B cell (primary cell): ENCODE measurements around the gene VCPKMT. TPM values are rescaled to one million over a fixed set of nuclear protein-coding genes. Genes with fewer than 3 reads are reported as not detected.
A peak's percentile ranks its signal among the peaks of the same experiment; 100 is the strongest.

Experiments
- ATAC-seq: fragments of 200-7000 bp; cut with Tn5 transposase; one replicate; pipeline ENCODE4 v1.10.0; 2021; ENCODE audit warnings: low read depth, mild to moderate bottlenecking, moderate number of reproducible peaks, moderate library complexity
- CTCF ChIA-PET: fragments of 350-600 bp; sonication (Branson Sonifier 250); formaldehyde crosslinking; loops from one replicate; lab custom pipeline; 2021; ENCODE audit warnings: antibody characterized with exemption, inconsistent platforms; lab: Charles Lee
- POLR2A ChIA-PET: fragments of 350-600 bp; sonication (Branson Sonifier 250); formaldehyde crosslinking; loops from one replicate; lab custom pipeline; 2021; ENCODE audit warnings: antibody characterized with exemption; lab: Charles Lee
- DNase-seq: peaks from one replicate; pipeline ENCODE4 v3.0.0; 2013
- H2AFZ ChIP-seq: 2 replicates; pipeline ENCODE4 v1.6.1; 2012; ENCODE audit warnings: mild to moderate bottlenecking, low read depth, low read length; ENCODE audit not compliant: insufficient read depth, poor library complexity, severe bottlenecking
- H3K27ac ChIP-seq, 2 donors: 1 replicate in 1 of 2; 2 replicates in 1 of 2; pipeline ENCODE4 v1.5.1; 2012 to 2013; ENCODE audit warnings: low read length in 2 of 2, mild to moderate bottlenecking in 2 of 2, moderate library complexity in 1 of 2
- H3K27me3 ChIP-seq, 4 experiments: fragments of 200-600 bp in 1 of 4; sonication (generic) in 1 of 4; replicated peaks in 1 of 4; 1 replicate in 2 of 4; 2 replicates in 2 of 4; pipeline versions ENCODE4 v1.6.1 to v1.7.0; 2013 to 2016; ENCODE audit warnings: low read length in 3 of 4, mild to moderate bottlenecking in 2 of 4, mixed read lengths in 1 of 4, moderate library complexity in 1 of 4; ENCODE audit not compliant: insufficient read depth in 4 of 4, control insufficient read depth in 3 of 4; ENCODE audit errors: control extremely low read depth in 1 of 4
- H3K36me3 ChIP-seq, 2 experiments: replicated peaks in 1 of 2; 1 replicate in 1 of 2; 2 replicates in 1 of 2; pipeline versions ENCODE4 v1.6.1 to v1.7.1; 2013; ENCODE audit warnings: low read length in 1 of 2; ENCODE audit not compliant: insufficient read depth in 2 of 2, control insufficient read depth in 1 of 2; ENCODE audit errors: control extremely low read depth in 1 of 2, extremely low read depth in 1 of 2
- H3K4me1 ChIP-seq, 2 donors: fragments of 200-600 bp in 1 of 2; sonication (generic) in 1 of 2; 1 replicate in 1 of 2; 2 replicates in 1 of 2; pipeline versions ENCODE4 v1.5.1 to v1.6.1; 2013 to 2017; ENCODE audit warnings: low read length in 2 of 2; ENCODE audit not compliant: control insufficient read depth in 2 of 2, insufficient read depth in 2 of 2
- H3K4me2 ChIP-seq: replicated peaks from 2 replicates; pipeline ENCODE3; 2012; ENCODE audit warnings: mild to moderate bottlenecking, low read depth, low read length; ENCODE audit not compliant: poor library complexity, severe bottlenecking
- H3K4me3 ChIP-seq, 5 experiments: fragments of 200-600 bp in 1 of 5; sonication (generic) in 1 of 5; 1 replicate in 3 of 5; 2 replicates in 2 of 5; pipeline versions ENCODE4 v1.5.1 to v1.7.0; 2011 to 2016; ENCODE audit warnings: low read length in 4 of 5, mild to moderate bottlenecking in 4 of 5, low read depth in 2 of 5, control low read depth in 1 of 5, moderate library complexity in 1 of 5; ENCODE audit not compliant: insufficient read depth in 1 of 5; ENCODE audit errors: control extremely low read depth in 1 of 5, extremely low read depth in 1 of 5
- H3K79me2 ChIP-seq: fragments of 200-600 bp; sonication (generic); one replicate; pipeline ENCODE4 v1.6.0; 2016; ENCODE audit warnings: low read length; ENCODE audit not compliant: control insufficient read depth, insufficient read depth
- H3K9ac ChIP-seq: fragments of 200-600 bp; sonication (generic); 2 replicates; pipeline ENCODE4 v1.6.1; 2017; ENCODE audit warnings: mild to moderate bottlenecking, low read length, moderate library complexity
- H3K9me3 ChIP-seq, 3 donors: one replicate each; pipeline versions ENCODE4 v1.6.1 to v1.7.1; 2013; ENCODE audit warnings: low read length in 2 of 3; ENCODE audit not compliant: control insufficient read depth in 2 of 3, insufficient read depth in 1 of 3; ENCODE audit errors: control extremely low read depth in 1 of 3
- H4K20me1 ChIP-seq: 2 replicates; pipeline ENCODE4 v1.6.0; 2012; ENCODE audit warnings: mild to moderate bottlenecking, low read length; ENCODE audit not compliant: insufficient read depth, control insufficient read depth, poor library complexity, severe bottlenecking
- H3K27ac Mint-ChIP-seq: one replicate; pipeline ENCODE4 v1.8.0; 2021; ENCODE audit warnings: mixed read lengths
- H3K27me3 Mint-ChIP-seq: one replicate; pipeline ENCODE4 v1.8.0; 2021; ENCODE audit warnings: mixed read lengths
- H3K4me1 Mint-ChIP-seq: one replicate; pipeline ENCODE4 v1.8.0; 2021; ENCODE audit warnings: mixed read lengths
- H3K4me3 Mint-ChIP-seq: one replicate; pipeline ENCODE4 v1.8.0; 2021; ENCODE audit warnings: mixed read lengths
- H3K9me3 Mint-ChIP-seq: one replicate; pipeline ENCODE4 v1.8.0; 2022; ENCODE audit warnings: mixed read lengths; ENCODE audit not compliant: insufficient read depth
- EZH2 ChIP-seq: IDR thresholded peaks from 2 replicates; pipeline ENCODE4 v1.6.1; 2012; ENCODE audit warnings: borderline replicate concordance, low read depth, mild to moderate bottlenecking, moderate library complexity, low read length; ENCODE audit not compliant: insufficient read depth, poor library complexity, severe bottlenecking
- WGBS: methylation state at CpG from one replicate; pipeline ENCODE4 v1.1.5; 2013; ENCODE audit warnings: missing lambda C conversion rate; ENCODE audit not compliant: insufficient coverage; 5-methylcytosine and 5-hydroxymethylcytosine counted together
- intact Hi-C: fragments of 100-400 bp; cut with micrococcal nuclease; formaldehyde crosslinking; loops from one replicate; pipeline ENCODE4 v1.10.0; 2022
- polyA plus RNA-seq: library from polyadenylated mRNA; depleted of rRNA; stranded (reverse); fragments of >200 nt; gene quantifications from 2 replicates; pipeline ENCODE4 v1.2.3, GENCODE V29; 2012
- total RNA-seq, 2 donors: library from RNA; stranded (reverse); fragments of 120-200 nt in 1 of 2; gene quantifications; 1 replicate in 1 of 2; 2 replicates in 1 of 2; pipeline versions ENCODE4 v1.2.3 to v1.2.4, GENCODE V29; 2013 to 2022
- TF ChIP-seq, protein P1 (sequence below): fragments of 200-600 bp; IDR thresholded peaks from one replicate; pipeline ENCODE4 v1.8.0; 2022; ENCODE audit warnings: antibody characterized with exemption, mild to moderate bottlenecking

VCPKMT gene
- total and polyA plus RNA-seq, 2 donors (not counting 1 experiment from before 2014, with no cell fraction given), result 27.1 to 40.3 TPM

DNA sequence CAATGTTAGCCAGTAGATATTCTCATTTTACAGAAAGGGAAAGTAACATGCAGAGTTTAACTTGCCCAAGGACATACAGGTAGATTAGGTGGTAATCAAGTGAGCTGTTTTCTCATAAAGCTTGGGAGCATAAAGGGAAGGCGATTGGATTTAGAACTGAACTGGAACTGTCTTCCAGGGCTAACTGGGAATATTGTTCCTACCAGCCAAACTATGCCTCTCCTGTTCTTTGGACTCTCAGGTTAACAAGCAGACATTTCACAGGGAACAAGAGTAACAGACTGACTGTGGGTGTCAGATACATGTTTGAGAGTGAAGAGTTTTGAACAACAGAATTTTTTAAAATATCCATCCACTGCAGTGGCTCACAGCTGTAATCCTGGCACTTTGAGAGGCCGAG is 15.6 kb downstream of the VCPKMT start:
- POLR2A ChIA-PET, result interaction anchor here (0.7 to 2.1 kb wide), 3 partner anchors 10 to 248 kb away, joined by 5 to 12 read pairs (median 6); partner anchors contain the start of gene NEMF
- ATAC-seq (no peak), DNase-seq (no peak)
- Mint-ChIP-seq H3K9me3 (no peaks in the 10 kb centered on the region), H3K4me1 (peaks cover 62% of the 10 kb centered on the region), H3K27me3 (no peaks in the 10 kb centered on the region), H3K27ac (peak overlapping the region; percentile 70), H3K4me3 (no peak overlapping the region)
- Histone ChIP-seq H3K36me3 (peaks cover 0 to 5% of the 10 kb centered on the region in 2 experiments), H3K4me3 (no peak overlapping the region), H3K79me2 (peaks cover 96% of the 10 kb centered on the region), H2AFZ (no peak overlapping the region), H3K4me1 (peaks cover 36 to 56% of the 10 kb centered on the region in 2 donors), H3K27me3 (no peaks in the 10 kb centered on the region), H4K20me1 (no peaks in the 10 kb centered on the region), H3K9me3 (no peaks in the 10 kb centered on the region), H3K4me2 (no peak overlapping the region), H3K9ac (no peak overlapping the region), H3K27ac (peak overlapping the region in 1 of 2 donors; percentile 50)
- intact Hi-C loops, result no loop called here
- 100% methylated on average over 1 of the region's 2 CpGs for WGBS
- CTCF ChIA-PET, result interaction anchor here (0.9 to 10.1 kb wide), 7 partner anchors 15 to 249 kb away, joined by 4 to 182 read pairs (median 6); partner anchors contain the start of gene NEMF
- TF ChIP-seq, protein P1, sequence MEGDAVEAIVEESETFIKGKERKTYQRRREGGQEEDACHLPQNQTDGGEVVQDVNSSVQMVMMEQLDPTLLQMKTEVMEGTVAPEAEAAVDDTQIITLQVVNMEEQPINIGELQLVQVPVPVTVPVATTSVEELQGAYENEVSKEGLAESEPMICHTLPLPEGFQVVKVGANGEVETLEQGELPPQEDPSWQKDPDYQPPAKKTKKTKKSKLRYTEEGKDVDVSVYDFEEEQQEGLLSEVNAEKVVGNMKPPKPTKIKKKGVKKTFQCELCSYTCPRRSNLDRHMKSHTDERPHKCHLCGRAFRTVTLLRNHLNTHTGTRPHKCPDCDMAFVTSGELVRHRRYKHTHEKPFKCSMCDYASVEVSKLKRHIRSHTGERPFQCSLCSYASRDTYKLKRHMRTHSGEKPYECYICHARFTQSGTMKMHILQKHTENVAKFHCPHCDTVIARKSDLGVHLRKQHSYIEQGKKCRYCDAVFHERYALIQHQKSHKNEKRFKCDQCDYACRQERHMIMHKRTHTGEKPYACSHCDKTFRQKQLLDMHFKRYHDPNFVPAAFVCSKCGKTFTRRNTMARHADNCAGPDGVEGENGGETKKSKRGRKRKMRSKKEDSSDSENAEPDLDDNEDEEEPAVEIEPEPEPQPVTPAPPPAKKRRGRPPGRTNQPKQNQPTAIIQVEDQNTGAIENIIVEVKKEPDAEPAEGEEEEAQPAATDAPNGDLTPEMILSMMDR, result no peak
- TF ChIP-seq EZH2, result no peak

DNA sequence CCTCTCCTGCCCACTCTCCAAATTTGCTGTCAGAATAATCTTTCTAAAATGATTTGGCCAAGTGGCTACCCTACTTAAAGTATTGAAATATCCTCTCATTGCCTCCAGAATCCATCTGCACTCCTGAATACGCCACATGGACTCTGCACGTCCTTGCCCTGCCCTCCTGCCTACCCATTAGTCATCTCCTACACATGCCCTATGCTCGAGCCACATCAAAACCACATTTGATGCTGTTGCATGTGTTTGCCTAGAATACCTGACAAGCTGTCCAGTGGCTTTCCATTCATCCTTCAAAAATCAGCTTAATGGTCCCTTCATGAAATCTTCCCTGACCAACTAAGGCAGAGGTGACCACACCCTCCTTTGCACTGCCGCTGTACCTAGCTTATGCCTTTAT is 17.0 kb downstream of the VCPKMT start:
- no peaks in the 10 kb centered on the region for H3K27me3 Mint-ChIP-seq
- Histone ChIP-seq H3K9me3 (no peaks in the 10 kb centered on the region), H3K9ac (no peak overlapping the region), H2AFZ (no peak overlapping the region), H4K20me1 (no peaks in the 10 kb centered on the region), H3K4me1 (peaks cover 42 to 63% of the 10 kb centered on the region in 2 donors), H3K27me3 (no peaks in the 10 kb centered on the region), H3K27ac (no peak overlapping the region), H3K36me3 (peaks cover 0 to 5% of the 10 kb centered on the region in 2 experiments), H3K79me2 (peaks cover 98% of the 10 kb centered on the region), H3K4me3 (no peak overlapping the region), H3K4me2 (no peak overlapping the region)
- peak overlapping the region; percentile 28 for H3K27ac Mint-ChIP-seq
- WGBS, result 84% methylated on average over 3 of the region's 4 CpGs
- DNase-seq, result no peak
- POLR2A ChIA-PET, result interaction anchor here (0.7 to 2.7 kb wide), 3 partner anchors 8 to 217 kb away, joined by 4 to 10 read pairs (median 5); no protein-coding TSS in a partner anchor
- no peak overlapping the region for H3K4me3 Mint-ChIP-seq
- no peak for TF ChIP-seq EZH2
- TF ChIP-seq, protein P1, result no peak
- peaks cover 66% of the 10 kb centered on the region for H3K4me1 Mint-ChIP-seq
- intact Hi-C loops, result no loop called here
- H3K9me3 Mint-ChIP-seq, result no peaks in the 10 kb centered on the region
- CTCF ChIA-PET, result interaction anchor here (1.9 to 10.1 kb wide), 3 partner anchors 13 to 246 kb away, joined by 5 to 182 read pairs (median 9); no protein-coding TSS in a partner anchor
- ATAC-seq, result no peak
